Tibial artery (tissue), 4 donors: Measurements from ENCODE around the gene NFKBIE.

Experiments used
- DNase-seq, 2 donors: peaks; one replicate each; pipeline ENCODE4 v3.0.0-alpha.2; 2019
- H3K27ac ChIP-seq, 2 donors: fragments of 200-600 bp; sonication (generic) in 1 of 2; 1 replicate in 1 of 2; 2 replicates in 1 of 2; pipeline ENCODE4 v1.5.1; 2018 to 2019; ENCODE audit warnings: mild to moderate bottlenecking in 1 of 2
- H3K27me3 ChIP-seq, 2 donors: fragments of 200-600 bp; sonication (generic) in 1 of 2; one replicate each; pipeline versions ENCODE4 v1.5.1 to v1.6.0; 2016 to 2019
- H3K36me3 ChIP-seq, 3 donors: fragments of 200-600 bp; sonication (generic) in 2 of 3; one replicate each; pipeline ENCODE4 v1.5.1; 2016 to 2019; ENCODE audit warnings: mild to moderate bottlenecking in 2 of 3
- H3K4me1 ChIP-seq, 4 donors: fragments of 200-600 bp; sonication (generic) in 2 of 4; 1 replicate in 3 of 4; 2 replicates in 1 of 4; pipeline ENCODE4 v1.5.1; 2016 to 2019
- H3K4me3 ChIP-seq, 2 donors: fragments of 200-600 bp; sonication (generic) in 1 of 2; 1 replicate in 1 of 2; 2 replicates in 1 of 2; pipeline ENCODE4 v1.5.1; 2018 to 2019; ENCODE audit warnings: mild to moderate bottlenecking in 2 of 2
- H3K9me3 ChIP-seq, 3 donors: fragments of 200-600 bp; sonication (generic) in 1 of 3; one replicate each; pipeline ENCODE4 v1.5.1; 2016 to 2019
- intact Hi-C: fragments of 100-400 bp; cut with DNase I; formaldehyde crosslinking; loops from one replicate; pipeline ENCODE4 v1.15.0; 2023; ENCODE audit warnings: low total_unique reads
- TF ChIP-seq, protein P1 (sequence below), 2 experiments: fragments of 200-600 bp in 1 of 2; fragments of 450-650 bp in 1 of 2; IDR thresholded peaks; one replicate each; pipeline ENCODE4 v1.5.1; 2017 to 2019; ENCODE audit warnings: antibody characterized with exemption in 2 of 2, mild to moderate bottlenecking in 1 of 2, moderate library complexity in 1 of 2

The NFKBIE gene

DNA sequence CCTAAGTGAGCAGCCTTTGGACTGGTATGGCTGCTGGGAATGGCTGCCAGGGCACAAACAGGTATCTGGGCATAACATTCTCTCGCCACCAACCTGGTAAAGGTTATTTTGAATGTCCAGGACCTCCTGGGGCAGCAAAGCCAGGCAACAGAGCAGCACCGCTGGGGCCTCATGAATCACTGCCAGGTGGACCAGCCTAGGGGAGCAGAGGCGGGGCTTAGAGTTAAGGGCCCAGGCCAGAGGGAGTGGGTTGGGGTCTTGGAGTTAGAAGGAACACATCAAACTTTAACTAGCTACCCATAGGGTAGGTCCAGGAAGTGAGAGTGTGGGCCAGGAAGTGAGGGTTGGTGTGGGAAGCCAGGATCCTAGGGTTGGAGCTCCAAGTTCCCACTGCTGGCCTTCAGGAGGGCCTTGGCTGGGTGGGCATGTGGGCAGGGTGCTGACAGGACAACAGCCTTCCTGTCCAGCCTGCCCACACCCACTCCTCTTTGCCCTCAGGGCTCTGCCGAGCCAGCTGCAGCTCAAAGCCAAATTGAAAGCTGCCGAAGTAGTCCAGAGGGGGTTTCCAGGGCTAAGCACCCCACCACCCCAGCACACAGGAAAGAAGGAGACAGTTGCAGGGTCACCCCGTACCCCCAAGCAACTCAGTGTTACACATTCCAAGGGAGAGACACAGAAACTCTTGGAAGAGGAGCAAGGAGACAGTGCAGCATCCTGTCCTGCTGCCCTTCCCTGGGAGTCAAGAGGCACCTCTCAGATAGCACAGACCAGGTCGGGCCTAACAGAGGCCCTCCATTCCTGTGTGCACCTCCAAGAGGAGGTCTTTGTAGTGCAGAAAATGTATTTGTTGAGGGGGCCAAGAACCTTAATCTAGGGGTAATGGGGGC lies 2.6 kb downstream of the NFKBIE start:
- intact Hi-C loops: loop anchor here (10.0 kb wide), 1 partner anchor 168 kb away; no protein-coding TSS in a partner anchor
- H3K27ac ChIP-seq: no peak overlapping the region
- DNase-seq: no peak

DNA sequence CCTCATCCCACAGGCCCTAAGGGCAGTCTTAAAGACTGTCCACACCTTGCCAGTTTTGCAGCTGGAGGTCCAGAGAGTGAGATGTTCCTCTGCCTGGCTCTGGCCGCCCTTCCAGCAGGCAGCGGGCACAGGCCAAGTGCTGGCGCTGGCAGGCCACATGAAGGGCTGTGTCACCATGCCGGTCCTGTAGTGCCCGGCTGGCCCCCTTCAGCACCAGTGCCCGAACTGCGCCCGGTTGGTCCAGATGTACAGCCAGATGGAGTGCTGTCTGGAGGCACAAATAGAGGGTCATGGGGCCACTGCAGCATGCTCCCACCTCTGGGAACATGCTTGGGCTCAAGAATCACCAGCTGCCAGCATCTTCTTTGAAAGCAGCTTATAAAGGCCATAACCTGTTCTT lies 3.8 kb downstream of the NFKBIE start:
- no peak for DNase-seq
- Histone ChIP-seq H3K4me3 (no peak overlapping the region), H3K27me3 (no peaks in the 10 kb centered on the region), H3K36me3 (peaks cover 0 to 20% (median 5%) of the 10 kb centered on the region in 3 donors), H3K4me1 (peaks cover 0 to 49% (median 33%) of the 10 kb centered on the region in 4 donors), H3K27ac (no peak overlapping the region), H3K9me3 (no peaks in the 10 kb centered on the region)
- intact Hi-C loops: loop anchor here (10.0 kb wide), 1 partner anchor 167 kb away; no protein-coding TSS in a partner anchor
- TF ChIP-seq, protein P1, sequence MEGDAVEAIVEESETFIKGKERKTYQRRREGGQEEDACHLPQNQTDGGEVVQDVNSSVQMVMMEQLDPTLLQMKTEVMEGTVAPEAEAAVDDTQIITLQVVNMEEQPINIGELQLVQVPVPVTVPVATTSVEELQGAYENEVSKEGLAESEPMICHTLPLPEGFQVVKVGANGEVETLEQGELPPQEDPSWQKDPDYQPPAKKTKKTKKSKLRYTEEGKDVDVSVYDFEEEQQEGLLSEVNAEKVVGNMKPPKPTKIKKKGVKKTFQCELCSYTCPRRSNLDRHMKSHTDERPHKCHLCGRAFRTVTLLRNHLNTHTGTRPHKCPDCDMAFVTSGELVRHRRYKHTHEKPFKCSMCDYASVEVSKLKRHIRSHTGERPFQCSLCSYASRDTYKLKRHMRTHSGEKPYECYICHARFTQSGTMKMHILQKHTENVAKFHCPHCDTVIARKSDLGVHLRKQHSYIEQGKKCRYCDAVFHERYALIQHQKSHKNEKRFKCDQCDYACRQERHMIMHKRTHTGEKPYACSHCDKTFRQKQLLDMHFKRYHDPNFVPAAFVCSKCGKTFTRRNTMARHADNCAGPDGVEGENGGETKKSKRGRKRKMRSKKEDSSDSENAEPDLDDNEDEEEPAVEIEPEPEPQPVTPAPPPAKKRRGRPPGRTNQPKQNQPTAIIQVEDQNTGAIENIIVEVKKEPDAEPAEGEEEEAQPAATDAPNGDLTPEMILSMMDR (IDR thresholded peaks at IDR 0.05): no peak

More for the DNA sequence above, 2.6 kb downstream of the NFKBIE start:
- H3K27me3 ChIP-seq: no peaks in the 10 kb centered on the region
- TF ChIP-seq, protein P1 (IDR thresholded peaks at IDR 0.05): no peak
- H3K9me3 ChIP-seq: no peaks in the 10 kb centered on the region
- peaks cover 0 to 20% (median 5%) of the 10 kb centered on the region in 3 donors for H3K36me3 ChIP-seq
- H3K4me1 ChIP-seq: peaks cover 0 to 44% (median 29%) of the 10 kb centered on the region in 4 donors
- peak overlapping the region; percentile 13 to 72 for H3K4me3 ChIP-seq

DNA sequence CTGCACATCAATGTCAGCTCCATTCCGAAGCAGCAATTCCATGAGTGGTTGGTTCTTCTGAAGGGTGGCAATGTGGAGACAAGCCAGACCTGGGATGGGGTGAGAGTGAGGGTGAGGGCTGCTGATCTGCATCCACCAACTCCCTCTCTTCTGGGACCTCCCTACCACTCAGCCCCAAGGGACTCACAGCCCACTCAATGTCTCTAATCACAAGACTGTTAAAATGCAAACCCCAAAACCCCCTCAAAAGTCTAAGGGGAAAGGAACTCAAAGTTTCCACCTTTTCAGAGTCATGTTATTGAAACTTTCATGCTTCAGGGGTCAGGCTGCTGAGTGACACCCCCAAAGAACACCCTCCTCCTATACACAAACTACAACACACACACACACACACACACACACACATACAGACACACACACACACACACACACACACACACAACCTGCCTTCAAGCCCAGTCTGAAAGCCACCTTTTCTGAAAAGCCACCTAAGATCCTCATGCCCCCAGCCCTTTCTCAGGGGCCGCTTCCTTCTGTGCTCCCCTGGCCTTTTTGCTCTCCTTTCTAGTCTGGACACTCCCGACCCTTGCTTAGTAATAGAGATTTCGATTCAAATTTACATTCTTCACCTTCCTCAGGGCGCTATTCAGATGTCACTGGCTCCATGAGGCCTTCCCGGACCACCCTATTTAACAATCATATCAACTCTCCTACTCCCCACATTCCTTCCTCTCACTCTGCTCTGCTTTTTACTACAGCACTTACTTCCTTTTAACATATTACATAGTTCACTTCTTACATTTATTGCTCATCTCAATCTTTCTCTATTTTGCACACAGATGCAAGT lies 4.7 kb downstream of the NFKBIE start:
- Histone ChIP-seq H3K36me3 (peaks cover 0 to 20% (median 5%) of the 10 kb centered on the region in 3 donors), H3K9me3 (no peaks in the 10 kb centered on the region), H3K4me3 (no peak overlapping the region), H3K4me1 (peaks cover 0 to 53% (median 42%) of the 10 kb centered on the region in 4 donors), H3K27me3 (no peaks in the 10 kb centered on the region), H3K27ac (no peak overlapping the region)
- DNase-seq: no peak
- intact Hi-C loops: loop anchor here (10.0 kb wide), 1 partner anchor 166 kb away; no protein-coding TSS in a partner anchor
- TF ChIP-seq, protein P1 (IDR thresholded peaks at IDR 0.05): no peak

DNA sequence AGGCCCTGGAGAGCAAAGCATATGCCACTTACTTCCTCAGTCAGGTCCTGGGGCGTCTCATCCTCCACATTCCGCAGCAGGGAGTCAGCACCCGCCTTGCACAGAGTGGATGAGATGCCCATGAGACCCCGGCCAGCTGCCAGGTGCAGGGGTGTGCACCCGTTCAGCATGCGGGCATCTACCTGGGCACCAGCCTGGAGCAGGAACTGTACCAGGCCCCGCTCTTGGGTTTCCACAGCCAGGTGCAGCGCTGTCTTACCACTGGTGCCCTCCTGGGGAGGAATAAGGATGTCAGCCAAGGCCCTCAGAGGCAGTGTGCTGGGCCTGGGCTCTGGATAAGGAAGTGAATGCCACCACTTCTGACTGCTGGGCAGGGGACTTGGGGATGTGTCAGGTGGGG lies 5.3 kb downstream of the NFKBIE start:
- H3K9me3 ChIP-seq: no peaks in the 10 kb centered on the region
- TF ChIP-seq, protein P1 (IDR thresholded peaks at IDR 0.05): no peak
- peaks cover 0 to 25% (median 10%) of the 10 kb centered on the region in 3 donors for H3K36me3 ChIP-seq
- H3K27ac ChIP-seq: no peak overlapping the region
- DNase-seq: no peak
- H3K4me1 ChIP-seq: peaks cover 0 to 48% (median 42%) of the 10 kb centered on the region in 4 donors
- no peak overlapping the region for H3K4me3 ChIP-seq
- H3K27me3 ChIP-seq: no peaks in the 10 kb centered on the region
- intact Hi-C loops: loop anchor here (10.0 kb wide), 1 partner anchor 165 kb away; no protein-coding TSS in a partner anchor

DNA sequence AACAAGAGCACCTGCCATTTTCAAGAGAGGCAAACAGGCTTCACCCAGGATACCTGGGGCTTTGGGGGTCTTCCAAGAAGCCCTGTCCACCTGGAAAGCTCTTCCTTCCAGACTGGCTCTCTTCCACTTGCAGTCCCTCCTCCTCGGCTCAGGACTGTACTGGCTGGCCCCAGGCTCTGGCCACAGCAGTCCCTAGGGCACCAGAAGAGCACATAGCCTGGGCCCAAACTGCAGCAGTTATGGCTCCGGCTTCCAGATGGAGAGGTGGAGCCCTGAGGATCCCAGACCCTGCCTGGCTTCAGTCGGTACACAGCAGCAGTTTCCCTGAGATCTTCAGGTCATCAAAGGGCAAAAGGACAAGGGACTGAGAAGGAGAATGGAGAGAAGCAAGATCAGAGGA lies 6.4 kb downstream of the NFKBIE start:
- peaks cover 0 to 37% (median 32%) of the 10 kb centered on the region in 4 donors for H3K4me1 ChIP-seq
- H3K36me3 ChIP-seq: peaks cover 10 to 36% (median 21%) of the 10 kb centered on the region in 3 donors
- no peak for DNase-seq
- H3K4me3 ChIP-seq: no peak overlapping the region
- no peaks in the 10 kb centered on the region for H3K27me3 ChIP-seq
- H3K9me3 ChIP-seq: no peaks in the 10 kb centered on the region
- no peak overlapping the region for H3K27ac ChIP-seq
- TF ChIP-seq, protein P1 (IDR thresholded peaks at IDR 0.05): no peak
- intact Hi-C loops: loop anchor here (5.0 kb wide), 1 partner anchor 87 kb away; no protein-coding TSS in a partner anchor
